ENCODE results near the gene DDN.
A peak's percentile ranks its signal among the peaks of the same experiment; 100 is the strongest.

- TF ChIP-seq CTCF (conservative IDR thresholded peaks at IDR 0.05) (peak; percentile 67), EZH2 (IDR thresholded peaks at IDR 0.05; ENCODE audit: low read depth) (no peak)
Measured at GRCh38 chr12:48996794-48997718, 2.1 kb downstream of the DDN start.

All from PC-9 (cell line).